Stimulated activated CD4-positive, alpha-beta T cell treated with anti-CD3 and anti-CD28 coated beads, Interleukin-1b, Interleukin-23, amount 100 ng/mL, for 24 hours (primary cell): ENCODE data around the gene PHYKPL.

Experiments used
- DNase-seq, 4 experiments: peaks; one replicate each; pipeline ENCODE4 v3.0.0-alpha.2; 2020; ENCODE audit warnings: low read depth in 4 of 4, low spot score in 1 of 4

Gene PHYKPL

GRCh38 chr5:178224403-178224802, 8.2 kb downstream of the PHYKPL start:
- no peak for DNase-seq

GRCh38 chr5:178223828-178224335, 8.7 kb downstream of the PHYKPL start:
- no peak for DNase-seq

DNA sequence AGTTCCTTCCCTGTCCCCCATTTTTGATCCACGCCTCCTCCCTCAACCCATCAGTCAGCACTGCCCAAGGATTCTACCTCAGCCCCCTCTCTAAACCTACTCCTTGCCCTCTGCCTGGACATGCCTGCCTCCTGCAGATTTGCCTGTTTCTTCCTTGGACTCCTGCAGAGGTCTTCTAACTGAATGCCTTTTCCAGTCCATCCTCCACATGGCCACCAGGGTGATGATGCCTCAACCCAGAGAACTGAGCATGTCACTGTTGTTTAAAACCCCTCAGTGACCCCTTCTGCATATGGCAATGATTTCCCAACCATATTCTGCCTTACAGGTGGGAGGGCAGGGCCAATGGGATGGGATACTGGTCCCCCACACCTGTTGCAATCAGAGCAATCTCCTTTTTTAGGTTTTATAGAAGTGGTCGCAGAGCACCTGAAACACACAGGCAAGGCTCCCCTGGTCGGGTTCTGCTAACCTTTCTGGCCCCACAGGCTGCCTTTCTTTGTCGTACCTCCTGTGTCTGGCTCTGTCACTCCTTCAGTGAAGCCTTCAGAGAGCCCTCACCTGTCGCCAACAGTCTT, 9.3 kb downstream of the PHYKPL start:
- DNase-seq = no peak

- DNase-seq = no peak
Measured at GRCh38 chr5:178222292-178222691, 10.3 kb downstream of the PHYKPL start.

- no peak for DNase-seq
Measured at GRCh38 chr5:178221853-178222252, 10.7 kb downstream of the PHYKPL start.

GRCh38 chr5:178221282-178221681, 11.3 kb downstream of the PHYKPL start:
- DNase-seq = no peak

DNA sequence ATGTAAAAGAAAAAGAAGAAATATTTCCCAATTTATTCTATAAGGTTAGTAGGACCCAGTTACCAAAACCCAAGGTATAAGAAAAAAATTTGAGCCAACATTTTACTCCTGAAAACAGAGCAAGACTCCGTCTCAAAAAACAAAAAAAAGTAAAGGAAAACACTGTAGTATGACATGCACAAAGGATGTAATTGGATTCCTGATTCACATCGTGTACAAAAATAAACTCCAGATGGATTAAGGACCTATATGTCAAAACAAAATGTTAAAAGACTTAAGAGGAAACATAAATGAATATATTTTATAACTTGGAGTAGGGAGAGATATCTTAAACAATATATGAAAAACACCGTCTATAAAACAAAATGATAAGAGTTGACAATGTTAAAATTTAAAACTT, 13.8 kb downstream of the PHYKPL start:
- DNase-seq = no peak

DNA sequence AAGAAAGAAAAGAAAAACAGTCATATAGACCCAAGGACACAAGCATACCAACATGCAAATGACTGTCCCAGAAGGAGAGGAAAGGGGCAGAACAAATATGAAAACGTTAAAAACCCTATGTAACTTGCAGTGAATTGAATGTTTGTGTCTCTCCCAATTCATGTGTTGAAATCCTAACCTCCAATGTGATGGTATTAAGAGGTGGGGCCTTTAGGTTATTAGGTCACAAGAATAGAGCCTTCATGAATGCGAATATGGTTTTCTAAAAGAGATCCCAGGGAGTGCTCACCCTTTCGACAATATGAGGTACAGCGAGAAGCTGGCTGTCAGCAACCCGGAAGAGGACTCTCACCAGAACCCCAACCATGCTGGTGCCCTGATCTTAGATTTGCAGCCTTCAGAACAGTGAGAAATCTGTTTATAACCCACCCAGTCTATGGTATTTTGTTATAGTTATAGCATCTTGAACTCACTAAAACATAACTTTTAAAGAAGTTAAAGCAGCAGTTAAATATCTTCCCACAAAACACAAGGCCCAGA, 14.3 kb downstream of the PHYKPL start:
- DNase-seq = no peak

GRCh38 chr5:178216779-178217178, 15.8 kb downstream of the PHYKPL start:
- no peak for DNase-seq

- DNase-seq = no peak
Measured at GRCh38 chr5:178216088-178216534, 16.5 kb downstream of the PHYKPL start.

GRCh38 chr5:178215280-178216002, 17.2 kb downstream of the PHYKPL start:
- no peak for DNase-seq

DNA sequence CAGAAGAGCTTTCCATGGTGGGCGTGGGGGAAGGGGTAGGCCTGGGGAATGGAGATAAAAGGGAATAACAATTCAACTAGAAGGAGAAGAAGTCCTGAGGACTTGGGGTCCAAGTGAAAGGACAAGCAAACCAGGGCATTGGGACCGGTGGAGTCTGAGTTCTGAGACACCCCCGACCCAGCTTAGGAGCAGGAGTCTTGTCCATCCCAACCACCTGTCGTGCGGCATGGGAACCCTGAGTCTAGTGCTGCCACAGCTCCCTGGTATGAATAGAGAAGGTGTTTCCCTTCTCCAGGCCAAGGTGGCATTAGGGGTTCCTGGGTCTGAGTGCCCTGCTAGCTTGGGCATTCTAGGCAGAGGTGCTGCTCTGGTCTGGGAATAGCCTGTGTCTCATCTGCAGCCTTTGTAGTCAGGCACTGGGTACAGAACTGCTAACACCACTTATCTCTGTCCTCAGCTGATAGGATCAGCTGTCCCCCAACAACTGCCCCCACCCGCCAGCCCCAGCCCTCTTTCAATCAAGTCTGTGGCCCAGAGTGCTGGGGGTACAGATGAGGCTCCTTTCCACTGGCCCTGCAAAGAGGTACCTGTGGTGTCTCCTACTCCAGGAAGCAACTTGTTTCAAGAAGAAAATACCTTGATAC, 18.3 kb downstream of the PHYKPL start:
- DNase-seq = no peak

DNA sequence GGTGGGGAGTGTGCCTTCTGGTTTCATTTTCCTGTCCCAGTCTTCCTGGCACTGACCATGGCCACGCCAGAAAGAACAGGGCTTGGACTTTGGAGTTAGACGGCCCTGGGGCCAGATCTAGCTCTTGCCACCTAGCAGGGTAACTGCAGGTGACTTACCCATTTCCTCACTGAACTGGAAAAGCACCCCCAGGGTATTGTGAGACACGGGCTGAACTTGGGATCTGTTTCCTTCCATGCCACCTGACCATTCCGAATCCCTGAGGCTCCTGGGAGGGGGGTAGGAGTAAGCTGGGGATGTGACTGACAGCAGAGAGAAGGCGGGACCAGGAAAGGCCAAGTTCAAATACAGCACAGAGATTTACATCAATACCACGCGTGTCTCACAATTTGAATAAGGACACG, 18.9 kb downstream of the PHYKPL start:
- DNase-seq = no peak

- no peak for DNase-seq
Measured at GRCh38 chr5:178213003-178213461, 19.6 kb downstream of the PHYKPL start.

DNA sequence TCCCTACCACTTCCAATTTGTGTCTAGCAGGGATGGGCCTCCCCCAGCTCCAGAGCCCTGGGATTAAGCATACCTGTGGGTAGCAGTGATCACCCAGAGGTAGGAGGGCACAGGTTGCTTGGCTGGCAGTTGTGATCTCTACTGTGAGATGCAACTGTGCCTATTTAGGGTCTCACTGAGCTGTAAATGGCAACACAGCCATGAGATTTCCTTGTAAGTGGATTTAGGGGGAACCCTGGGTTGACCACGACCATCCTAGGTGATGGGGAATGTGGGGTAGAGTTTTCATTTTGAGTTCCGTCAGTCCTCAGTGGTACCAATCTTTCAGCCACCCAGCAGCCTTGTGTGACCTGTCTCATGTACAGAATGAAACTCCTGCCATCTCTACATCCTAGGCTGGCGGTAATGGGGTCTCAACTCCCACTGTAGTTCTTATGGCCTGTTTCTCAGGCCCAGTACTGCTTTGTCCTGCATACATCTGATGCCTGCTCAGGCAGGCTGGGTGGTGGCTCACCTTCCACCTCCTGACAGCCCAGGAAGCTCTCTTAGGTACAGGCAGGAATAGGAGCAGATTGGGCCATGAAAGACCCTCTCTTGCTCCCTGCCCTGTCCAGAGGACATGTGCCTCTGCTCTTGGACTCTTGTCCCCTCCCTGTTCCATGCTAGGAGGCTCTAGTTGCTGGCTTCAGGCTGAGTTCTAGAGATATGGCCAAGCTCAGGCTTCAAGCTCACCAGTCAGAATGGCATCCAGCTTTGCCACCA, 20.2 kb downstream of the PHYKPL start:
- DNase-seq = no peak

DNA sequence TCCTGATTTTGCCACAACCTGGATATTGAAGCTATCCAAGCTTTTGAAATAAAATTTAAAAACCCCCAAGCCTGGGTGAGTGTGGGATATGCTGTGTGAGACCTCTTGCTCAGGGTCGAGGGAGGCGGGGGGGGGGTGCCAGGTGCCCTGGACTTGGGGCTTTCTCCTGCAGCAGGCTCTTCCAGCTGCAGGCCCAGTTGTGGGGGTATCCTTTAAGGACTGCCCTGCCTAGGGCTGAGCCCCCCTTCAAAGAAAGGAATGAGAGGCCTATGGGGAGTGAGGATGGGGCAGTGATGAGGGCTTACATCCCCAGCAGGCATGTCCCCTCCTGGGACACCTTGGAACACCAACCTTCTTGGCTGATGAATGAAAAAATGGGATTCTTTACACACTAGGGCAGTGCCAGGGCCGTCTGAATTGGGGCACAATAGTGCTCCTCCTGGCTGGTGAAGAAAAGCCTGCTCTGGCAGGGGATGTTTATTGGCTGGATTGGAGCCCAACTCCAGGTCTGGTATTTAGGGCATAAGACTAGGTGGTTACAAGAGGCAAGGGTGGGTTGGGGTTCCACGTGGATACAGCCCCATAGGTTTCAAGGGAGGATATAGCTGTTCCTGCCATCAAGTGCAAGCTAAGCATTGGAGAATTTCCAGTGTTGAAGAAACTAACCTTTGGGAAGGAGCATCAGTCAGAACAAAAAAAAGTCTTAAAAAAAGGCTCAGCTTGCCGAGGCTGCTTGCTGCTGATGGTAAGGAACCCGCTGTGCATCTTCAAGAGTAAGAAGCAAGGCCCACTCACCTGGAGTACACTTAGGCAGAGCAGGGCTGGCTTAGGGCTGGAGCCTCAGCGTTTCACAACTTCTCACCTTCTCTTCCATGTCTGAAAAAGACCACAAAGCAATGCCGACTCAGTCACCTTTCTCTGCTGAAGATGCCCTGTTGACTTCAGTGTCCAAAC, 21.2 kb downstream of the PHYKPL start:
- DNase-seq = no peak

- DNase-seq = no peak
Measured at GRCh38 chr5:178210686-178211085, 21.9 kb downstream of the PHYKPL start.

- DNase-seq = no peak
Measured at GRCh38 chr5:178210073-178210535, 22.5 kb downstream of the PHYKPL start.

DNA sequence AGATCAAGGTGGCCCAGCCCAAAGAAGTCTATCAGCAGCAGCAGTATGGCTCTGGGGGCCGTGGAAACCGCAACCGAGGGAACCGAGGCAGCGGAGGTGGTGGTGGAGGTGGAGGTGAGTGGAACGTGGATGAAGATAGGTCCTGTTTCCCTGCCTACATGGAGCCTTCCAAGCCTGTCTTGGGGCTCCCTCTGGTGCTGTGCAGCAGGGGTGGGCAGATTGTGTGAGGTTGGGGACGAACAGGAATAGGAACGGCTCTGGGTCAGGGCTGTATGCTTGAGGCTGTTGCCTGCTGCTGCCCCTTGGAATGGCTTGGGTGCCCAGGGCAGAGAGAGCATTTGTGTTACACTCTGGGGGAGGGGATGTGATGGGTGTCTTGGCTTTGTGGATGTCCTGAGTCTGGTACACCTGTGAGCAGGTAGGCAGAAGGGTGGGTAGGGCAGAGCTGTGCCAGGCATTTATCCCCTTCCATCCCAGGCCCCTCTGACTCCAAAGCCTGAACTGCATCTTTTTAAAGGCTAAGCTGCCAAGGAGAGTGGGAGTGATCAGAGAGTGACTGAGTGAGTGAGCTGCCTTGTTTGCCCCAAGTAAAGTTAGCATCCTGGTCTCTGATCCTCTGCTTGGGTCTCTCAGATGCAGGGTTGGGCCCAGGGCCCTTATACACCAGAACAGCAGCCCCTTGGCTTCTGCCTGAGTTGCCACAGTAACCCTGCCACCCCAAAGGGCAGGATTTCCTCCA, 23.1 kb downstream of the PHYKPL start:
- DNase-seq = no peak
